ENCODE measurements around the gene ATL1.

ATL1 gene

DNA sequence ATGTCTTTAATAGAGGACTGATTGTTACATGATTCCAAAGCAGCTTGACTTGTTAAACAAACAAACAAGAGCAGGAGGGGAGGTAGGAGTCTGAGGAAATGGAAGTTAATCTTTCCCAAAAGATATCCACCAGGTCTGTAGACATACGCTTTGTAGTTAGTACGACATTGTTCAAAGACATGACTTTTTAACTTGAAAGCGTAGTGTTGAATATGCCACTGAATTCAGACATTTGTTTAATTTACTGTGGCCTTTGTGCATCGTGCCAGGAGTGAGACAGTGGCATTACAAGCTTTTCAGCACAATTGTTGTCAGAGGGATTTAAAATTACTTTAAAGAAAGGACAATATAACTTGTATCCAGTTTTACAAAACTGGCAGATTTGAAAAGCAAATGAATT is 55.1 kb downstream of the ATL1 start:
- peaks cover 2% of the 10 kb centered on the region for H3K4me1 ChIP-seq (ENCODE audit: insufficient read depth, poor library complexity, severe bottlenecking)
- ATAC-seq (ENCODE audit: low read depth) = no peak
- DNase-seq (ENCODE audit: low spot score) = no peak
- no peak overlapping the region for H3K27ac ChIP-seq (ENCODE audit: poor library complexity, severe bottlenecking)
- H3K4me3 ChIP-seq (ENCODE audit: severe bottlenecking) = no peak overlapping the region
- TF ChIP-seq, protein P1, sequence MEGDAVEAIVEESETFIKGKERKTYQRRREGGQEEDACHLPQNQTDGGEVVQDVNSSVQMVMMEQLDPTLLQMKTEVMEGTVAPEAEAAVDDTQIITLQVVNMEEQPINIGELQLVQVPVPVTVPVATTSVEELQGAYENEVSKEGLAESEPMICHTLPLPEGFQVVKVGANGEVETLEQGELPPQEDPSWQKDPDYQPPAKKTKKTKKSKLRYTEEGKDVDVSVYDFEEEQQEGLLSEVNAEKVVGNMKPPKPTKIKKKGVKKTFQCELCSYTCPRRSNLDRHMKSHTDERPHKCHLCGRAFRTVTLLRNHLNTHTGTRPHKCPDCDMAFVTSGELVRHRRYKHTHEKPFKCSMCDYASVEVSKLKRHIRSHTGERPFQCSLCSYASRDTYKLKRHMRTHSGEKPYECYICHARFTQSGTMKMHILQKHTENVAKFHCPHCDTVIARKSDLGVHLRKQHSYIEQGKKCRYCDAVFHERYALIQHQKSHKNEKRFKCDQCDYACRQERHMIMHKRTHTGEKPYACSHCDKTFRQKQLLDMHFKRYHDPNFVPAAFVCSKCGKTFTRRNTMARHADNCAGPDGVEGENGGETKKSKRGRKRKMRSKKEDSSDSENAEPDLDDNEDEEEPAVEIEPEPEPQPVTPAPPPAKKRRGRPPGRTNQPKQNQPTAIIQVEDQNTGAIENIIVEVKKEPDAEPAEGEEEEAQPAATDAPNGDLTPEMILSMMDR (IDR thresholded peaks at IDR 0.05; ENCODE audit: poor library complexity, severe bottlenecking) = no peak
- H3K36me3 ChIP-seq (ENCODE audit: low read depth) = no peaks in the 10 kb centered on the region
- no peaks in the 10 kb centered on the region for H3K9me3 ChIP-seq (ENCODE audit: severe bottlenecking)
- H3K27me3 ChIP-seq (ENCODE audit: insufficient read depth, poor library complexity, severe bottlenecking) = no peaks in the 10 kb centered on the region

DNA sequence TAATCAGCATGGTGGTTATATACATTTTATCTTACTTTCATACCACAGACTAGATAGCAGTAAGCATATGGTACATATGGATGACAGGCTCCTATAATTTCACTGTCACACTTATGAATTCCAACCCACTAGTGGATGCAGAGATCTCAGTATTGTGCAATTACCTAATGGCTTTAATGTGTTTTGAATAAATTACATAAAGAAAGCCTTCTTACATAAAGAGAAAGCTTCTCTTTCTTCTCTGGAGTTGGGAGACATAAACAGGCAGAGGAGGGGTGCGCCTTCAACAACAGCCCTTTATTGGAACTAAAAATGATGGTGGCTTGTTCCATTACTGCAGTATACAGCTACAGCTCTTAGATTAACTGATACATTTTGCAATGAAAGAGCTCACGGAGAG is 55.6 kb downstream of the ATL1 start:
- no peaks in the 10 kb centered on the region for H3K27me3 ChIP-seq (ENCODE audit: insufficient read depth, poor library complexity, severe bottlenecking)
- no peak for ATAC-seq (ENCODE audit: low read depth)

DNA sequence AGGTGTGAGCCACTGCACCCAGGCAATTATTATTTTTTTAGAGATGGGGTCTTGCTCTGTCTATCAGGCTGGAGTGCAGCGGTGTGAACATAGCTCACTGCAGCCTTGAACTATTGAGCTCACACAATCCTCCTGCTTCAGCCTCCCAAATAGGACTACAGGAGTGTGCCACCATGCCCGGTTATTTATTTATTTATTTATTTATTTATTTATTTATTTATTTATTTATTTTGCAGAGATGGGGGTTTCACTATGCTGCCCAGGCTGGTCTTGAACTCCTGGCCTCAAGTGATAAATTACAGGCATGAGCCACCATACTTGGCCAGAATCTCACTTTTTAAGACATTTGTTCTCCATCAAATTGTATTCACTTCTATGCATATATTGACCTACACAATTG is 56.3 kb downstream of the ATL1 start:
- TF ChIP-seq, protein P1 (IDR thresholded peaks at IDR 0.05; ENCODE audit: poor library complexity, severe bottlenecking) = no peak
- no peaks in the 10 kb centered on the region for H3K36me3 ChIP-seq (ENCODE audit: low read depth)
- H3K9me3 ChIP-seq (ENCODE audit: severe bottlenecking) = no peaks in the 10 kb centered on the region
- H3K27me3 ChIP-seq (ENCODE audit: insufficient read depth, poor library complexity, severe bottlenecking) = no peaks in the 10 kb centered on the region
- H3K4me3 ChIP-seq (ENCODE audit: severe bottlenecking) = no peak overlapping the region
- no peak for DNase-seq (ENCODE audit: low spot score)
- no peak overlapping the region for H3K27ac ChIP-seq (ENCODE audit: poor library complexity, severe bottlenecking)
- no peak for ATAC-seq (ENCODE audit: low read depth)
- peaks cover 9% of the 10 kb centered on the region for H3K4me1 ChIP-seq (ENCODE audit: insufficient read depth, poor library complexity, severe bottlenecking)

More for the DNA sequence above, 55.6 kb downstream of the ATL1 start:
- Histone ChIP-seq H3K4me1 (ENCODE audit: insufficient read depth, poor library complexity, severe bottlenecking) (peaks cover 7% of the 10 kb centered on the region), H3K36me3 (ENCODE audit: low read depth) (no peaks in the 10 kb centered on the region), H3K27ac (ENCODE audit: poor library complexity, severe bottlenecking) (no peak overlapping the region), H3K9me3 (ENCODE audit: severe bottlenecking) (no peaks in the 10 kb centered on the region), H3K4me3 (ENCODE audit: severe bottlenecking) (no peak overlapping the region)
- no peak for DNase-seq (ENCODE audit: low spot score)
- TF ChIP-seq, protein P1 (IDR thresholded peaks at IDR 0.05; ENCODE audit: poor library complexity, severe bottlenecking) = no peak

DNA sequence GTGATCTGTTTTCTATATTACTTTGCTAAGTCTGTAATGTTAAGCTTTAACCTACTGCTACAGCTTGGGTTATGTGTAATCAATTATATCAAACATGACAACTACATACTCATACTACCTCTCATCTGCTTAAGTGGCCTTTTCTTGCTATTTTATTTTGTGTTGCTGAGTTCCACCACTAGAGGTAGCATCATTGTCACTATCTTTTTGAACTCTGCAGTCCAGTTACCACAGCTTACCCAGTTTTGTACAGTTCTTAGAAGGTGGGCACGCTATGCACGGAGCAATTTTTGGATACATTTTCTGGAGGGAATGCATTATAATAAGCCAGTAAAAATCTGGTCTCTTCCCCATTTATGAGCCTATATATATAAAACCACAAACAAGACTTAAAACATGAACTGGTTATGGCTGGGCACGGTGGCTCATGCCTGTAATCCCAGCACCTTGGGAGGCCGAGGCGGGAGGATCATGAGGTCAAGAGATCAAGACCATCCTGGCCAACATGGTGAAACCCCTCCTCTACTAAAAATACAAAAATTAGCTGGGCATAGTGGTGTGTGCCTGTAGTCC is 59.7 kb downstream of the ATL1 start:
- Histone ChIP-seq H3K36me3 (ENCODE audit: low read depth) (no peaks in the 10 kb centered on the region), H3K27ac (ENCODE audit: poor library complexity, severe bottlenecking) (no peak overlapping the region), H3K4me3 (ENCODE audit: severe bottlenecking) (no peak overlapping the region), H3K9me3 (ENCODE audit: severe bottlenecking) (no peaks in the 10 kb centered on the region), H3K27me3 (ENCODE audit: insufficient read depth, poor library complexity, severe bottlenecking) (no peaks in the 10 kb centered on the region), H3K4me1 (ENCODE audit: insufficient read depth, poor library complexity, severe bottlenecking) (peaks cover 9% of the 10 kb centered on the region)
- peak; percentile 79 for ATAC-seq (ENCODE audit: low read depth)
- DNase-seq (ENCODE audit: low spot score) = no peak
- TF ChIP-seq, protein P1 (IDR thresholded peaks at IDR 0.05; ENCODE audit: poor library complexity, severe bottlenecking) = peak; percentile 88

DNA sequence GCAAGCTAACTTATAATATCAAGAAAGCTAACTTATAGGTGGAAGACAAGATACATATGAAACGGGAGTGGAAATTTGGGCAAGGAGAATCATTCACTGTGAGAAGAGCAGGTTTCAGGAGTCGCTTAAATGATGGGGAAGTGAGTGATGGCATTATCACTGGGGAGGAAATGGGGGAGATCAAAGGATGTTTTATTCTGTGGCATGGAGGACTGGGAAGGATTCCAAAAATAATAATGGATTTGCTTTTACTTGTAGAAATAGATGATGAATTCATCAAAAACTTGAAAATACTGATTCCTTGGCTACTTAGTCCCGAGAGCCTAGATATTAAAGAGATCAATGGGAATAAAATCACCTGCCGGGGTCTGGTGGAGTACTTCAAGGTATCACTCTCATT is 60.4 kb downstream of the ATL1 start:
- Histone ChIP-seq H3K36me3 (ENCODE audit: low read depth) (no peaks in the 10 kb centered on the region), H3K4me3 (ENCODE audit: severe bottlenecking) (no peak overlapping the region), H3K9me3 (ENCODE audit: severe bottlenecking) (no peaks in the 10 kb centered on the region), H3K4me1 (ENCODE audit: insufficient read depth, poor library complexity, severe bottlenecking) (peaks cover 9% of the 10 kb centered on the region), H3K27me3 (ENCODE audit: insufficient read depth, poor library complexity, severe bottlenecking) (no peaks in the 10 kb centered on the region), H3K27ac (ENCODE audit: poor library complexity, severe bottlenecking) (no peak overlapping the region)
- ATAC-seq (ENCODE audit: low read depth) (peak; percentile 61), DNase-seq (ENCODE audit: low spot score) (no peak)
- TF ChIP-seq, protein P1 (IDR thresholded peaks at IDR 0.05; ENCODE audit: poor library complexity, severe bottlenecking) = no peak
